MCF 10A (cell line): Measurements from ENCODE around the gene HMBS. TPM values are rescaled to one million over a fixed set of nuclear protein-coding genes. Genes with fewer than 3 reads are reported as not detected.

Experiments
- BruUV-seq: library from RNA; stranded (reverse); fragments of 400-500 nt; replicated peaks from 2 replicates; lab custom pipeline; 2021; lab: Mats Ljungman, UMichigan
- CTCF ChIA-PET: fragments of 300-600 bp; sonication (Branson Sonifier 250); formaldehyde crosslinking; extraction: SDS; loops from one replicate; lab custom pipeline; 2021; ENCODE audit warnings: antibody characterized with exemption, inconsistent platforms; lab: Yijun Ruan, JAX
- POLR2A ChIA-PET: fragments of 300-600, 350-650 bp; sonication (Branson Sonifier 250); formaldehyde crosslinking; extraction: SDS; loops from one replicate; lab custom pipeline; 2020; ENCODE audit warnings: antibody characterized with exemption, inconsistent platforms; lab: Yijun Ruan, JAX
- DNase-seq: peaks from one replicate; pipeline ENCODE4 v3.0.0-alpha.2; 2018; ENCODE audit not compliant: unreplicated experiment
- H3K27ac Mint-ChIP-seq: one replicate; pipeline ENCODE4 v1.8.0; 2022; ENCODE audit warnings: mild to moderate bottlenecking, low read depth, mixed read lengths; ENCODE audit not compliant: unreplicated experiment
- H3K27me3 Mint-ChIP-seq: one replicate; pipeline ENCODE4 v1.8.0; 2022; ENCODE audit warnings: mixed read lengths; ENCODE audit not compliant: insufficient read depth, unreplicated experiment
- H3K36me3 Mint-ChIP-seq: one replicate; pipeline ENCODE4 v1.8.0; 2022; ENCODE audit warnings: mild to moderate bottlenecking, moderate library complexity, mixed read lengths; ENCODE audit not compliant: insufficient read depth, unreplicated experiment
- H3K4me1 Mint-ChIP-seq: one replicate; pipeline ENCODE4 v1.8.0; 2022; ENCODE audit warnings: mixed read lengths; ENCODE audit not compliant: insufficient read depth, unreplicated experiment
- H3K4me3 Mint-ChIP-seq: one replicate; pipeline ENCODE4 v1.8.0; 2022; ENCODE audit warnings: mild to moderate bottlenecking, moderate library complexity, mixed read lengths; ENCODE audit not compliant: unreplicated experiment
- H3K9me3 Mint-ChIP-seq: one replicate; pipeline ENCODE4 v1.8.0; 2022; ENCODE audit warnings: mixed read lengths; ENCODE audit not compliant: unreplicated experiment
- CTCF ChIP-seq: fragments of 200-600 bp; IDR thresholded peaks from one replicate; pipeline ENCODE4 v1.8.0; 2022; ENCODE audit warnings: antibody characterized with exemption, mild to moderate bottlenecking; ENCODE audit not compliant: unreplicated experiment
- intact Hi-C: fragments of 100-400 bp; cut with micrococcal nuclease; formaldehyde crosslinking; loops from 2 replicates; pipeline ENCODE4 v1.14.1; 2022
- total RNA-seq: library from RNA; stranded (reverse); gene quantifications from 2 replicates; pipeline ENCODE4 v1.2.3, GENCODE V29; 2022

Gene HMBS
- total RNA-seq, 1 experiment from 2014 or later = 51.3 TPM

- peak; percentile 37 for TF ChIP-seq CTCF
- CTCF ChIA-PET = interaction anchor here (0.6 kb wide), 1 partner anchor 171 kb away, joined by 3 read pairs; no protein-coding TSS in a partner anchor
- intact Hi-C loops = loop anchor here (10.0 kb wide), 1 partner anchor 129 kb away; no protein-coding TSS in a partner anchor
- H3K27ac Mint-ChIP-seq = no peak overlapping the region
- H3K27me3 Mint-ChIP-seq = no peaks in the 10 kb centered on the region
- POLR2A ChIA-PET = interaction anchor here (0.6 to 3.6 kb wide), 3 partner anchors 9 to 132 kb away, joined by 3 to 44 read pairs (median 3); partner anchors contain the start of genes DPAGT1 and HYOU1
- H3K9me3 Mint-ChIP-seq = no peaks in the 10 kb centered on the region
- peaks cover 32% of the 10 kb centered on the region for H3K36me3 Mint-ChIP-seq
- peak; percentile 60 for DNase-seq
- BruUV-seq = no TSS peak
- peak overlapping the region; percentile 40 for H3K4me3 Mint-ChIP-seq
- peaks cover 7% of the 10 kb centered on the region for H3K4me1 Mint-ChIP-seq
Measured at GRCh38 chr11:119065369-119065768, 19.3 kb upstream of the HMBS start.

GRCh38 chr11:119067371-119068222, 17.1 kb upstream of the HMBS start, which contains the start of gene VPS11:
Gene VPS11, plus strand, starts transcription at chr11:119067818. Its CDS starts 6 bp downstream, at chr11:119067824.
- Mint-ChIP-seq H3K36me3 (peaks cover 44% of the 10 kb centered on the region), H3K9me3 (no peaks in the 10 kb centered on the region), H3K27me3 (no peaks in the 10 kb centered on the region), H3K4me1 (peaks cover 7% of the 10 kb centered on the region), H3K4me3 (peak within 1 kb of the TSS; percentile 87), H3K27ac (peak within 1 kb of the TSS; percentile 76)
- peak; percentile 95 for DNase-seq
- intact Hi-C loops = loop anchor here (2.0 to 10.0 kb wide), 2 partner anchors 33 to 127 kb away; partner anchors contain the start of gene DPAGT1
- CTCF ChIA-PET = interaction anchor here (0.6 to 0.9 kb wide), 3 partner anchors 15 to 129 kb away, joined by 3 to 4 read pairs (median 4); no protein-coding TSS in a partner anchor
- TSS peak; percentile 71 for BruUV-seq
- POLR2A ChIA-PET = interaction anchor here (0.6 to 3.6 kb wide), 31 partner anchors 10 to 1070 kb away, joined by 3 to 44 read pairs (median 3); partner anchors contain the start of genes C2CD2L, CBL, CENATAC and DPAGT1
- TF ChIP-seq CTCF = no peak

- H3K27me3 Mint-ChIP-seq = no peaks in the 10 kb centered on the region
- no peak overlapping the region for H3K27ac Mint-ChIP-seq
- no peak for DNase-seq
- ChIA-PET CTCF (interaction anchor here (0.6 kb wide), 2 partner anchors 10 to 22 kb away, joined by 3 read pairs; no protein-coding TSS in a partner anchor), POLR2A (interaction anchor here (1.4 to 1.6 kb wide), 2 partner anchors 10 to 11 kb away, joined by 3 to 7 read pairs; partner anchors contain the start of gene VPS11)
- H3K4me3 Mint-ChIP-seq = no peak overlapping the region
- no peak for TF ChIP-seq CTCF
- intact Hi-C loops = no loop called here
- no peaks in the 10 kb centered on the region for H3K4me1 Mint-ChIP-seq
- peaks cover 91% of the 10 kb centered on the region for H3K36me3 Mint-ChIP-seq
- no TSS peak for BruUV-seq
- H3K9me3 Mint-ChIP-seq = no peaks in the 10 kb centered on the region
Measured at GRCh38 chr11:119077839-119078238, 6.8 kb upstream of the HMBS start.
